ENCODE measurements around the gene GGCX.
A peak's percentile ranks its signal among the peaks of the same experiment; 100 is the strongest.
"Not testable (repeated sequence)": the region's sequence is repeated elsewhere in the genome, so short reads cannot be mapped to it uniquely, and the experiment has no call there.

Gene GGCX

GRCh38 chr2:85547859-85548607, 13.3 kb downstream of the GGCX start:
- no peak overlapping the region for H3K4me3 Mint-ChIP-seq
- peaks cover 36% of the 10 kb centered on the region for H3K36me3 Mint-ChIP-seq (ENCODE audit: low read depth)
- no peak for DNase-seq
- H3K4me1 Mint-ChIP-seq = peaks cover 24% of the 10 kb centered on the region
- peak overlapping the region; percentile 76 for H3K27ac Mint-ChIP-seq
- H3K9me3 Mint-ChIP-seq = no peaks in the 10 kb centered on the region
- no peak for TF ChIP-seq CTCF (IDR thresholded peaks at IDR 0.05)
- H3K27me3 Mint-ChIP-seq (ENCODE audit: low read depth, poor library complexity) = no peaks in the 10 kb centered on the region

- no peaks in the 10 kb centered on the region for H3K27me3 Mint-ChIP-seq (ENCODE audit: low read depth, poor library complexity)
- DNase-seq = no peak
- H3K36me3 Mint-ChIP-seq (ENCODE audit: low read depth) = peaks cover 44% of the 10 kb centered on the region
- no peaks in the 10 kb centered on the region for H3K9me3 Mint-ChIP-seq
- H3K4me3 Mint-ChIP-seq = no peak overlapping the region
- H3K27ac Mint-ChIP-seq = peak overlapping the region; percentile 76
- no peak for TF ChIP-seq CTCF (IDR thresholded peaks at IDR 0.05)
- peaks cover 32% of the 10 kb centered on the region for H3K4me1 Mint-ChIP-seq
Observed at GRCh38 chr2:85547089-85547858, 14.0 kb downstream of the GGCX start.

GRCh38 chr2:85545780-85546240, 15.5 kb downstream of the GGCX start:
- no peak overlapping the region for H3K4me3 Mint-ChIP-seq
- peaks cover 47% of the 10 kb centered on the region for H3K4me1 Mint-ChIP-seq
- DNase-seq = no peak
- no peaks in the 10 kb centered on the region for H3K9me3 Mint-ChIP-seq
- no peak for TF ChIP-seq CTCF (IDR thresholded peaks at IDR 0.05)
- no peaks in the 10 kb centered on the region for H3K27me3 Mint-ChIP-seq (ENCODE audit: low read depth, poor library complexity)
- H3K27ac Mint-ChIP-seq = no peak overlapping the region
- peaks cover 49% of the 10 kb centered on the region for H3K36me3 Mint-ChIP-seq (ENCODE audit: low read depth)

- peaks cover 52% of the 10 kb centered on the region for H3K4me1 Mint-ChIP-seq
- not testable (repeated sequence) for DNase-seq; H3K4me3 Mint-ChIP-seq; H3K9me3 Mint-ChIP-seq; H3K27me3 Mint-ChIP-seq (ENCODE audit: low read depth, poor library complexity)
- peaks cover 52% of the 10 kb centered on the region for H3K36me3 Mint-ChIP-seq (ENCODE audit: low read depth)
- peak overlapping the region; percentile 90 for H3K27ac Mint-ChIP-seq
Observed at GRCh38 chr2:85544915-85545779, 16.1 kb downstream of the GGCX start.

- not testable (repeated sequence) for DNase-seq; H3K27me3 Mint-ChIP-seq (ENCODE audit: low read depth, poor library complexity); H3K9me3 Mint-ChIP-seq
- Mint-ChIP-seq H3K27ac (peak overlapping the region; percentile 90), H3K4me1 (peaks cover 45% of the 10 kb centered on the region), H3K4me3 (peak overlapping the region; percentile 10), H3K36me3 (ENCODE audit: low read depth) (peaks cover 47% of the 10 kb centered on the region)
Observed at GRCh38 chr2:85544254-85544691, 17.0 kb downstream of the GGCX start.

- Mint-ChIP-seq H3K27me3 (ENCODE audit: low read depth, poor library complexity) (no peaks in the 10 kb centered on the region), H3K4me3 (peak overlapping the region; percentile 99), H3K36me3 (ENCODE audit: low read depth) (peaks cover 47% of the 10 kb centered on the region), H3K9me3 (no peaks in the 10 kb centered on the region), H3K27ac (peak overlapping the region; percentile 55), H3K4me1 (peaks cover 50% of the 10 kb centered on the region)
- no peak for DNase-seq
- no peak for TF ChIP-seq CTCF (IDR thresholded peaks at IDR 0.05)
Observed at GRCh38 chr2:85542777-85543176, 18.5 kb downstream of the GGCX start.
